GM12892 (cell line): ENCODE results near the gene FAM114A1.

Experiments used
- POLR2A ChIP-seq: IDR thresholded peaks from 2 replicates; pipeline ENCODE4 v1.6.1; 2011; ENCODE audit warnings: low read depth, low read length, control low read depth
- POLR2AphosphoS5 ChIP-seq: IDR thresholded peaks from 2 replicates; pipeline ENCODE4 v1.6.1; 2011; ENCODE audit warnings: low read depth, low read length, control low read depth
- TAF1 ChIP-seq: IDR thresholded peaks from 2 replicates; pipeline ENCODE4 v1.6.1; 2011; ENCODE audit warnings: low read depth, mild to moderate bottlenecking, control low read depth, low read length, borderline replicate concordance

GRCh38 chr4:38958453-38959190 lies 91.0 kb downstream of the FAM114A1 start:
- TF ChIP-seq POLR2A, result no peak
- TF ChIP-seq TAF1, result no peak
- TF ChIP-seq POLR2AphosphoS5, result no peak
